Left ventricle myocardium inferior (tissue), 1 donor: ENCODE measurements around the gene MAPK8IP1. TPM values are rescaled to one million over a fixed set of nuclear protein-coding genes. Genes with fewer than 3 reads are reported as not detected.
A peak's percentile ranks its signal among the peaks of the same experiment; 100 is the strongest.

Source experiments
- DNase-seq: peaks from one replicate; pipeline ENCODE4 v3.0.0-alpha.2; 2020
- H3K27ac ChIP-seq: fragments of 200-600 bp; replicated peaks from 2 replicates; pipeline ENCODE4 v1.8.0; 2021
- H3K27me3 ChIP-seq: fragments of 200-600 bp; 2 replicates; pipeline ENCODE4 v1.8.0; 2021; ENCODE audit warnings: low read depth
- H3K36me3 ChIP-seq: fragments of 200-600 bp; 2 replicates; pipeline ENCODE4 v1.8.0; 2021
- H3K4me1 ChIP-seq: fragments of 200-600 bp; 2 replicates; pipeline ENCODE4 v1.8.0; 2021
- H3K4me3 ChIP-seq: fragments of 200-600 bp; 2 replicates; pipeline ENCODE4 v1.8.0; 2021; ENCODE audit warnings: mild to moderate bottlenecking, moderate library complexity
- H3K9me3 ChIP-seq: fragments of 200-600 bp; replicated peaks from 2 replicates; pipeline ENCODE4 v1.8.0; 2021
- intact Hi-C: fragments of 100-400 bp; cut with micrococcal nuclease; formaldehyde crosslinking; loops from one replicate; pipeline ENCODE4 v1.11.0; 2022
- total RNA-seq: library from RNA; stranded (reverse); fragmentation: NEBNext Ultra II Directional; extraction: Animal tissue kit (Norgen Biotek cat#: 25700); gene quantifications from one replicate; pipeline ENCODE4 v1.2.1, GENCODE V29; 2021
- TF ChIP-seq, protein P1 (sequence below): fragments of 200-600 bp; IDR thresholded peaks from 2 replicates; pipeline ENCODE4 v1.8.0; 2021; ENCODE audit warnings: antibody characterized with exemption, mild to moderate bottlenecking, borderline replicate concordance
- donor health status: DM: no; HTN: yes; CAD: no; lungs with severe emphysema.

The MAPK8IP1 gene
- total RNA-seq, 1 donor from 2014 or later: 4.6 TPM

GRCh38 chr11:45930031-45930794 is 44.8 kb downstream of the MAPK8IP1 start:
- TF ChIP-seq, protein P1, sequence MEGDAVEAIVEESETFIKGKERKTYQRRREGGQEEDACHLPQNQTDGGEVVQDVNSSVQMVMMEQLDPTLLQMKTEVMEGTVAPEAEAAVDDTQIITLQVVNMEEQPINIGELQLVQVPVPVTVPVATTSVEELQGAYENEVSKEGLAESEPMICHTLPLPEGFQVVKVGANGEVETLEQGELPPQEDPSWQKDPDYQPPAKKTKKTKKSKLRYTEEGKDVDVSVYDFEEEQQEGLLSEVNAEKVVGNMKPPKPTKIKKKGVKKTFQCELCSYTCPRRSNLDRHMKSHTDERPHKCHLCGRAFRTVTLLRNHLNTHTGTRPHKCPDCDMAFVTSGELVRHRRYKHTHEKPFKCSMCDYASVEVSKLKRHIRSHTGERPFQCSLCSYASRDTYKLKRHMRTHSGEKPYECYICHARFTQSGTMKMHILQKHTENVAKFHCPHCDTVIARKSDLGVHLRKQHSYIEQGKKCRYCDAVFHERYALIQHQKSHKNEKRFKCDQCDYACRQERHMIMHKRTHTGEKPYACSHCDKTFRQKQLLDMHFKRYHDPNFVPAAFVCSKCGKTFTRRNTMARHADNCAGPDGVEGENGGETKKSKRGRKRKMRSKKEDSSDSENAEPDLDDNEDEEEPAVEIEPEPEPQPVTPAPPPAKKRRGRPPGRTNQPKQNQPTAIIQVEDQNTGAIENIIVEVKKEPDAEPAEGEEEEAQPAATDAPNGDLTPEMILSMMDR: no peak
- peak; percentile 62 for DNase-seq
- intact Hi-C loops: no loop called here
- Histone ChIP-seq H3K27ac (peak overlapping the region; percentile 37), H3K4me3 (no peak overlapping the region), H3K9me3 (no peaks in the 10 kb centered on the region), H3K27me3 (peaks cover 11% of the 10 kb centered on the region), H3K4me1 (peaks cover 22% of the 10 kb centered on the region), H3K36me3 (peaks cover 40% of the 10 kb centered on the region)

DNA sequence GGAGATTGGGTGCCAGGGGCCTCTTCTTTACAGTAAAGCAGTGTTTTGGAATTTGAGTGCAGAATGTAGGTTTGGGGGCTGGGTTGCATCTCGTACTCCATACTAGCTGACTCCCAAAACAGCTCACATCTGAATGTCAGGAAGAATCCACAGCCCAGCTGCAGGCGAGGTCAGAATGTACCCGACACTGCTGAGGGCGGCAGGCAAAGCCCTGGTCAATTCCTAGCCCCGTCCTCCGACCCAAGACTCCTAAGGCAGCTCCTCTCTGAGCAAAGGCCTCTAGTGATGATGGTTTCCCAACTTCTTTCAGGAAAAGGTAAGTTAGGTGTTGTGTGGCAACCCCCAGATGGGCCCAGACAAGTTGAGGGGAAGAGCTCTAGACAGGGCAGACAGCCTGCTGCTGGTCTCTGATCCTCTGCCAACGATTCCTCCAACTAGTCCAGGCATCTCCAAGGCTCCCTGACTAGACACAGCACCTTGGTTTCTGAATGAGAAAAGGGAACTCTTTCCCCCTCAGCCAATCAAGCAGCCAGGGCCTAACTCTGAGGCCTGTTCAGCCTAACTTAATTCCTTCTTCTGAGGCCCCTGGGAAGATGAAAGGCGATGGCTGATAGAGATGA is 45.6 kb downstream of the MAPK8IP1 start:
- intact Hi-C loops: no loop called here
- H3K4me3 ChIP-seq: no peak overlapping the region
- H3K36me3 ChIP-seq: peaks cover 48% of the 10 kb centered on the region
- TF ChIP-seq, protein P1: no peak
- H3K4me1 ChIP-seq: peaks cover 22% of the 10 kb centered on the region
- peaks cover 2% of the 10 kb centered on the region for H3K27me3 ChIP-seq
- DNase-seq: peak; percentile 6
- peak overlapping the region; percentile 37 for H3K27ac ChIP-seq
- H3K9me3 ChIP-seq: no peaks in the 10 kb centered on the region

- peaks cover 55% of the 10 kb centered on the region for H3K36me3 ChIP-seq
- H3K9me3 ChIP-seq: no peaks in the 10 kb centered on the region
- TF ChIP-seq, protein P1: no peak
- H3K4me3 ChIP-seq: no peak overlapping the region
- no peak overlapping the region for H3K27ac ChIP-seq
- H3K4me1 ChIP-seq: peaks cover 22% of the 10 kb centered on the region
- intact Hi-C loops: no loop called here
- no peak for DNase-seq
- H3K27me3 ChIP-seq: no peaks in the 10 kb centered on the region
These were observed 46.3 kb downstream of the MAPK8IP1 start for GRCh38 chr11:45931739-45932138.

DNA sequence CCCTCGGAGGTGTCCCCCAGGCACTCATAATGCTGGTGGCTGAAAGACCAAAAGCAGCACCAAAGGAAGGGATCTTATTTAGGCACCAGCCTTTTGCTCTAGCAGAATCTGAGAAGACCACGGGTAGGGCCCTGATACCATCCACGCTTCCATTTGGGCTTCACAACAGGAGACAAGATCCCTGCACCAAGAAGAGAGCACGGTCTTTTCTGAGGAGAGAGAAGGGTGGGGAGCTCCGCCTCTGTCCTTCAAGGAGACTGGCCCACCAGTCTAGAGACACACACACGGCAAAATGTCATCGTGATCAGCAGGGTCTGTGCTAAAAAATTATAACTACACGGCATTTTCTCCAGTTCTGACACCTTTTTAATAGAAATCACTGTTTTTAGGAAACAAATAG is 46.8 kb downstream of the MAPK8IP1 start:
- no peaks in the 10 kb centered on the region for H3K9me3 ChIP-seq
- intact Hi-C loops: no loop called here
- TF ChIP-seq, protein P1: no peak
- no peaks in the 10 kb centered on the region for H3K27me3 ChIP-seq
- peaks cover 60% of the 10 kb centered on the region for H3K36me3 ChIP-seq
- no peak for DNase-seq
- peaks cover 22% of the 10 kb centered on the region for H3K4me1 ChIP-seq
- H3K27ac ChIP-seq: no peak overlapping the region
- H3K4me3 ChIP-seq: no peak overlapping the region

DNA sequence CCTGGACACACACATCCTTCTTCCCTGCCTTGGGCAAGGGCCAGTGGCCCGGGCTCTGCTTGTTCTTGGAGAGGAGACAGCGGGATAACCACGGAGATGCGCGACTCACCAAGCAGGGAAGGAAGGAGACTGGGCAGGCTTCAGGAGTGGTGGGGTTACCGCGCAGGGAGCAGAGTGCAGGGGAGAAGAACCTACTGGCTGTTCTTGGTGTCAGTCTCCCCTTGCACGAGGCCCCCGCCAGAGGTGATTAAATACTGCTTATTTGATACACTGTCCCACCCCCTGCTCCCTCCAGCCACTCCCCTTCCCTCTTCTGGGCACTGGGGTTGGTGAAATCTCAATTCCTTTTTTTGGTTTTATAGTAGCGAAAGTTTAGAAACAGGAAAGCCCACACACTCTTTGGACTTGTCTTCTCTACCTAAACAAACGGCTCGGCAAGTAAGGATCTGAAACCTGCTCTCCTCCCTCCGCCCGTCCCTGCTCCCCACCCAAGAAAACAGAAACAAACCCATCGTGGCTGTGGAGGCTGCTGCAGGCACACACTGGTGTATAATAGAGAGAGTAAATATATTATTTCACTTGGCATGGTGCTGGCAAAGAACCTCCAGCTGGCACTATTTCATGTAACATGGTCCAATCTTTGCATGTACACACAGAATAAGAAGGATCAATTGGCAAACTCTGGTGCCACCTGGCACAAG is 47.8 kb downstream of the MAPK8IP1 start:
- no peak overlapping the region for H3K27ac ChIP-seq
- peak; percentile 10 for DNase-seq
- H3K27me3 ChIP-seq: no peaks in the 10 kb centered on the region
- no peak overlapping the region for H3K4me3 ChIP-seq
- intact Hi-C loops: no loop called here
- peaks cover 71% of the 10 kb centered on the region for H3K36me3 ChIP-seq
- TF ChIP-seq, protein P1: no peak
- peaks cover 22% of the 10 kb centered on the region for H3K4me1 ChIP-seq
- no peaks in the 10 kb centered on the region for H3K9me3 ChIP-seq
